Fibroblast of skin of scalp (primary cell): ENCODE results near the gene FRMD5.

Experiments
- DNase-seq: peaks from one replicate; pipeline ENCODE4 v3.0.0-alpha.2; 2013

FRMD5 gene

DNA sequence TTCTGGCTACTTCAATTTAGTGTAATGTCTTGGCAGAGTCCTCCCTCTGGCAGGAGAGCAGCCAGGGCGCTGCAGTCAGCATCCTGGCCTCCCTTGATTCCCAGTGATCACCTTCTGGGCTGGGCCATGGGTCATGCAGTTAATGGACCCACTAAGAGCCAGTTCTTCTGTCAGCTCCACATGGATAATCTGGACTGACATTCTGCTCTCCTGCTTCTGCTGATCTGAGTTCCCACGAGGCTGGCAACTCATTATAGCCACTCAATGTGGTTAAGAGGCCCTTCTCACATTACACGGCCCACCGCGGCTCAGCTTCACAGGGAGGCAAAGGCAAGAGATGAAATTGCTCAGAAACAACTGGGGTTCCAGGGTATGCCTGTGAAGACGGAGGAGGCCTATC, 274.3 kb downstream of the FRMD5 start:
- DNase-seq: peak; percentile 68

DNA sequence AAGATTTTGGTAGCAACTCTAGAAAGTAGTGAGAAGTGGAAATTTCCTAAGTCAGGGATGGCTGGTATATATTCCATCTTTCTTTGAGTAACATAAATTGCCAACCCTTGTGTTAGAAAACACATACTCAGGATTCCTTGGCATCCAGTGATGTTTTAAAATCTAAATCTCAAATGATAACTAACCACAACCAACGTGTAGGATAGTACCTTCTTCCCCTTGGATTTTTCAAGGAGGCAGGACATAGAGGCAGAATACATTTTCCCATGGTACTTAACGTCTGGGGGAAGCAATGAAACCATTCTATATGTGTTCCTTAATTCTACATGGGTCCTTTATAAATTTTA, 274.8 kb downstream of the FRMD5 start:
- DNase-seq: no peak

DNA sequence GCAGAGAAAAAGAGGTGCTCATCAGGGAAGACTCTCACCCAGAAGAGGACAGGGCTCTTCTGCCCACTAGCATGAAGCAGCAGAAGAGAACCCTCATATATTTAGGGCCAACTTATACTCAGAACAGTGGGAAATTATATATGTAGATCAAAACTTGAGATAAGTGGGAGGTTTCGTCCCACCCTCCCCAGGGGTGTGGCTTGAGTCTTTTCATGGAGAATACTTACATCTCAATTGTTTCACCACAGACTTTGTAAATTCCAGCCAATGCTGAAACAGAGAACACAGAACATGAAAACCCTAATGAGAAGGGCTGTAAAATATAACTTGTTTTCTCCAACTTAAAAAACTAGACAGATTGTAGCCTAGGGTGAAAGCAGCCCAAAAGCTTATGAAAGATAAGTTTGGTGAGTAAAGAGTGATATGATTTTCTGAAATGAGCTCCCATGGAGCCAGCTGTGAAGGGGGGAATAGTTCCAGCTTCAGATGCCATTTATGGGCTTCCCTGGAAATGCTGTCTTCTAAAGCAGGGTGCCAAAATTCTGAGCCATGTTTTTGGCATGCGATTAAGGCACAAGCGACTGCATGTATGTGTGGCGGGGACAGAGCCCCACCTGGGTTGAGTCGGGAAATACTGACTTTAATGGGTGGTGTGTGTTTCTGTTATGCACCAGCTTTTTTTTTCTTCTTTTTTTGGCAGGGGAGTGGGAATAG, 275.4 kb downstream of the FRMD5 start:
- DNase-seq: peak; percentile 35

DNA sequence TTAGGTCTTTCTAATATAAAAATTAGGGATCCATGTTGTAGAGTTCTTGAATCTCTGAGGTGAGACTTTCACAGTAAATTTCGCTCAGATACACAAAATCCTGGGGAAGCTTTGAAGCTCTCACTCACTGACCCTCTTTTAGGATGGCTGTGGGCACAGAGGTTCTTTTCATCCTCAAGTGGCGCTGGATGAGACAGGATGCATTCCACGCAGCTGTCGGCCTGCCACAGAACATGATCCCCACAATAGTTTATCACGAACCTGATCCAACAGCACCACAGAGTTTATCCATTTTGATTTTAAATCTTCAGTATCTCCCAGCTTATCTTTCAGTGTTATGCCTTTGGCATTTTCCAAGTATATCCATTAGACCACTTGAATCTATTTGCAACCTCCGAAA, 276.4 kb downstream of the FRMD5 start:
- no peak for DNase-seq

DNA sequence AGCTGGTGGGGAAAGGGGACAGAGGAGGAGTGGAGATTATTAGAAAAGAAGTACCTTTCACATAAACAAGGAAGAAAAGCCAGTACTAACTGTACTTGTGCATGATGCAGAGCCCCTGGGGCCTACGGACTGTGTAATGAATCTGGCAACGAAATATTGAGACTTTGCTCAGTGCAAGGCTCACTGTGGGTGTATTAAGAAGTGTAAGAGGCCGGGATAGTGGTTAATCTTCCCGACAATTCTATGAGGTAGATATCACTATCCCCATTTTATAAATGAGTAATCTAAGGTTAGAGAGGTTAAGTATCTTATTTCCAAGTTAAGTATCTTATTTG, 278.8 kb downstream of the FRMD5 start:
- no peak for DNase-seq

DNA sequence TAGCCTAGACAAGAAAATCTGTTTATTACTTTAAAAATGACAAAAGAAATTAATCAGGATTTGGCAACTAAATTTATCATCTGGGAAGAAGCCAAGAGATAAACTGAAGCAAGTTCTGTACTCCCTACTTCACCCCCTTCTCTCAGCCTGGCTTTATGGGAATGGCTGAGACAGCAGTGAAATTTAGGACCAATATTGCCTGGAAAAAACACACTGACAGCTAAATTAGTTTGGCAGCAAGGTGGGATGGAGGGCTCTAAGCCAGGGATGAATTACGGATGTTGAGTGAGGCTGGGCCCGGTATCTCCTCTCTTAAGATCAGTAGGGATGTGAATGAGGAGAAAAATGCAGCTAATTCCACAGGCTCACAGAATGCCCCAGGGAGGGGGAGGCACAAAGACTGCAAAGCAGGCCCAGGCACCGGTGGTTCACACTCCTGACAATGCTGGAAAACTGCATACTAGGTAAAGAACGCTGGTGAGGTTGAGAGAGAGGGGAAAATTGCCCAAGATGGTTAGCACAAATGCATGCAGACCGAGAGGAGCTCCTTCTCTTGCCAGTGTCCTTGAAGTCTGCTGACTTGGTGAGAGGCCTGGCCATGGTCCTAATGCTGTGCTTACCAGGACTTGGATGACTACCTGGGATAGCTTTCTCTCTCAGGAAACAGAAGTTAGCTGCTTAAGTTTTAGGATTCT, 279.3 kb downstream of the FRMD5 start:
- no peak for DNase-seq

DNA sequence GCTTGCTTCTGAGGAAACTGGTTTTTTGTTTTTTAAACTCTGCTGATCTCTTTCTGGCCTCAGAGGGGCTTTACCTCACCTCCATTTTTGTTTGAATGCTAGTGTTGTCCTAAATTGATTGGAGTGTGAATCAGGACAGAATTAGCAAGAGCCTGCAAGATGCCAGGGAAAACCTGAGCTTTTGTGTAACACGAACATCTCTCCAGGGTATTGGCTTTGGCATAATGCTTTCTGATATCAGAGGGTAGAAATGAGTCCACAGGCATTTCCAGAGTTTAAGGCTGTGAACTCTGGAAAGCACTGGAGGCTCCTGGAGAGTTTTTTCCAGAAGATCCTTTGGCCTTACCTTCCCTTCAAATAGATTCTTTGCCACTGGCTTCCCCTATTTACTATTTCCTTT, 281.1 kb downstream of the FRMD5 start:
- DNase-seq: no peak

DNA sequence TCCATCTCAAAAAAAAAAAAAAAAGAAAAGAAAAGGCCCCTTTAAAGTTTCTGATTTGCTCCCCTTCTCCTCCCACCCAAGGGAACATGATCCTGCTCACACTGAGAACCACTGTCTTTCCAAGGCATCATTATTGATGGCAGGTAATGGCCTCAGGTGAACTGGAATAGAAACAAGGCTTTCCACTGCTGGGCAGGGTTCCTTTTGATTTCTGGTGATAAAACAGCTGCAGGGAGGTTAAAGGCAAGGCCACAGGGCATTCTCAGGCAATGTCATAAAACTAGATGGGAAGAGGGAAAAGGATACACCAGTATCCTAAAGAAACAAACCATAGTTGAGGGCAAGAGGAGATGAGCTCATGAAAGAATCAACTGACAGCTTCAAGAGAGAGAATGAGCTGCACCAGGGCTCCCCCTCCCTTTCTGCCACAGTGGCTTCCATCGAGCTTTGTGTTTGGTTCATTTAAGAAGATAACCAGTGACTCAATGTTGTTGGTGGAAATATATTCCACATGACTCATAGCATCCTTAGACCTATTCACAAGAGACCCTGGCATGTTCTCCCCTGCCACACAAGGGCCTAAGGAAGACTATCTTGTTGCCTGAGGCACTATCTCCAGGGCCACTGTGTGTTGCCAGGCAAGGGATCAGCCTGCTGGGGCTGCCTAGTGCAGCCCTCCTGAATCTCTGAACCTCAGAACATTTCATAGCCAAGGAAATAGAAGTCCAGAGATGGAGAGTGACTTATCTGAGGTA, 281.9 kb downstream of the FRMD5 start:
- DNase-seq: peak; percentile 98

DNA sequence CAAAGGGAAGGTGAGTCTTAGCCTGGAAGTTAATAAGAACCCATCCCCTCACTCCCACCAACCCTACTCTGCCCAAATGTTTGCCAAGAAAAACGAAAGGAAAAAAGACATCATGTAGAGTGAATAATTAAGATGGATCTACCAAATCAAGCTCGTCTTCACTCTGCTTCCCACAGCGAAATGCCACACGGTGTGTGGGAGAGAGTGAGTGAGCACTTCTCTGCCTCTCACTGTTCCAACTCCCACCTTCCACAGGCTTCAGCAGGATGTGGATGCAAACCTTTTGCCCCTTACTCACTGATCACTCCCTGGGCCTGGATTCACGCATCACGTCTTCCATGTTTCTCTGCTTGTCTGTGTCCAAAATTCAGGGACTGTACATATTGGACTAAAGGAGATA, 282.9 kb downstream of the FRMD5 start:
- no peak for DNase-seq

DNA sequence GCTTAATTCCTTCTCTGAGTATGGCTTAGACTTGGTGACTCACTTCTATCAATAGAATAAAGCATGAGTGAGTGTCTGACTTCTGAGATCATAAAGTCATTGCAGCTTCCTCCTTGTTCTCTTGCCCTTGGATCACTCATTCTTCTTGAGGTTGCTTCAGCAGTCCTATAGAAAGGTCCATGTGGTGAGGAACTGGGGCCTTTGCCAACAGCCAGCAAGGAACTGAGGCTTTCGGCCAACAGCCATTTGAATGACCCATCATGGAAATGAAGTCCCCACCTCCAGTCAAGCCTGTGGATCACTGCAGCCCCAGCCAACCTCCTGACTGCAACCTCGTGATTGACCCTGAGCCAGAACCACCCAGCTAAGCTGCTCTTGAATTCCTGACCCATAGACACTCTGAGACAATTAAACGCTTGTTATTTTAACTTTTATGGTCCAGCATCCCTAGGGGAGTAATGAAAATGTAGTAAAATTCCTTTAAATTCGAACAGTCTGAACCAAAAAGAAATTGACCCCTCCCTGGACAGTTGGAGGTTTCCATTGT, 283.8 kb downstream of the FRMD5 start:
- DNase-seq: peak; percentile 97

DNA sequence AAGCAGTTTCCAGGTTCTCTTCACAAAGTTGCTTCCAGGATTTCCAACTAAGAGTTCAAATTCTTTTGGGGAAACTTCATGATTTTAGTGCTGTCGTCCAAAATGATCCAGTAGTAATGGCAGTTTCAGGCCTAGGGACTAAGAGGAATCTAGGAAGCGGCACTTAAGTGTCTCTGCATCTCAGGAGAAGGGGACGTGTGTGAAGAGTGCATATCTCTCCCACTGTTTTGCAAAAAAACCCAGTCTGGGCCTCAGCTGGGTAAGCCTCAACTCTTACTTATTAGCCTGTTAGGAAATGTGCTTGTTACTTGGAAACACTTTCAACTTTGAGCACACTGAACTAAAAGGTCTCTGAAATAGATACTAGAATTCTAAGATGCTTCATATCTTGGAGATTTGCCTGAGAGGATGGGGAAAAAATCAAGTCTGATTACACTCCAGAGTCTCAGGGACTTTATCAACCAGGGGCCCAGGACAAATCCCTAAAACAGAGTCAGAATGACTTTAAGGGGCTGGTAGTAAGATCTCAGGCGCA, 286.5 kb downstream of the FRMD5 start:
- no peak for DNase-seq

DNA sequence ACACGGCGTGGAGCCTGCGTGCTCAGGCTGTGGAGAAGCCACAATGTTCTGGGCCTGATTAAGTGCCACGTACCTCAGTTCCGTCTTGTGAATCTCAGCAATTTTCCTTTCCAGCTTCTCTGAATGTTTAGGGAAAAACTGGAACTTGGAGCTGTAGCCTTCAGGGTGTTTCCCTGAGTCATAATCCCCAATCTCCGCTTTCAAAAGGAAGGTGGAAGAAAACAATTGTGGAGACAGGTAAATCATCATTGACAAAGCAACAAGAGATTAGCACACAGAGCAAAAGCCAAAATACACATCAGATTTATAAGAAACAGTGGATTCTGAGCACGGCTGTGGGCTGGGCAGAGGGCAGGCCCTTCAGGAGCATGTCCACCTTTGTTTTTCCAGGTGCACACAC, 289.3 kb downstream of the FRMD5 start:
- DNase-seq: no peak

DNA sequence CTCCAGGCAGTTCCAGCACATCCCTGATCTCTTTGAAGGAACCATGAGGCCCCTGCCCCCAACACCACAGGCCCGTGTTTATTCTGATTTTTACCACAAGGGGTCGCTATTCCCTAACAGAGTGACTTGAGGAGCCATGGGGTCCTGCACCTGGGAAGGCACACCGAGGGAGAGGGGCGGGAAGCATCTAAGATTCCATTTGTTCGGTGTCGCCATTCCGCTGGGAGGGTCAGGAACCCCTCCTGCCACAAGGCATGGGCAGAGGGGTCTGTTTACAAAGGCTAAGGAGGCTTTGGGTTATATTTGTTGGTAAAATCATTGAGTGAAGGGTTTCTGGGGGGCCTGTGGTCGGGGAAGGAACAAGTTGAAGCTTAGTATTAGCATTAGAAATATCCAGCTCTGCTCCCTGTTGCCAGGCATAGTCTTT, 291.2 kb downstream of the FRMD5 start:
- DNase-seq: peak; percentile 70

DNA sequence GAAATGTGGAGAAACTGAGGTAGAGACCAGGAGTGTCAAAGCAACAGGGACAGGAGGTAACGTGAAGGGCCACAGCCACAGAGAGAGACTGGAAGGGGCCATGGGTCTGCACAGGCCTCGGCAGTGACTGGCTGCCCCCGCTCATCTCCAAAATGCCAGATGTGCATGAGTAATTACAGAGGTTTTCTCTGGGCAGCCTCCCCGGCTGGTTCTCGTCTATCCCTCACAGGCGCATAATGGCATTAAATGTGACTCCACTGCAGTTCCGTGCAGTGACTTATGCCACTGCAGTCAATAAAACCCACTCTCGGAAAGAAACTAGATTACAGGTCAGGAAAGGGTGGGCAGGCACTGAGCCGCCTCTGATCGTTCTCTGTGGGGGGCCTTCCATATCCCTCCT, 293.6 kb downstream of the FRMD5 start:
- DNase-seq: peak; percentile 8

DNA sequence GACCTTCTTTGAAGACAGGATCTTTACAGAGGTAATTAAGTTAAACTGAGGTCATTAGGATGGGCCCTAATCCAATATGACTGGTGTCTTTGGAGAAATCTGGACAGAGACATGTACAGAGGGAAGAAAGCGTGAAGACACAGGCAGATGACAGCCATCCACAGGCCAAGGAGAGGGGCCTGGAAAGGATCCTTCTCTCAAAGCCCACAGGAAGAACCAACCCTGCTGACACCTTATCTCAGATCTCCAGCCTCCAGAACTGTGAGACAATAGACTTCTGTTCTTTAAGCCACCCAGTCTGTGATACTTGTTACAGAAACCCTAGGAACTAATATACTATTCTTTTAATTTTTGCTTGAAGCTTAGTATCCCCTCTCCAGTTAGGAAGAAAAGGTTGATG, 294.1 kb downstream of the FRMD5 start:
- no peak for DNase-seq

DNA sequence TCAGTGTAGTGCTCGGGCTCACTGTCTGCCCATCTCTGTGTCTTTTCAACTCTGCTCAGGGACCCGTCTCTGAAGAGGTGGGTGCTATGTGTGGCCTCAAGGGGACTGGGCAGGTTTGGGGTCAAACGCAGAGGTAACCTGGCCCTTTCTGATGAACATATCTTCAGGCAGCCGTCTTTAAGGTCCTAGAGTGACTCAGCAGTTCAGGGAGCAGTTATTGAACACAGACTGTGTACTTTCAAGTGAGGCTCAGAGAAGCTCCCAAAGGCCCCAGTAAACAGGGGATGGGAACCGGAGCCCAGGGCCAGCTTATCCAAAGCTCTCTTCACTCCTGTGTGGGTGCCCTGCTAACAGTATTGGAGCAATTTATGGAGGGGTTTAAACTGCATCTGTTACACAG, 295.1 kb downstream of the FRMD5 start:
- no peak for DNase-seq

DNA sequence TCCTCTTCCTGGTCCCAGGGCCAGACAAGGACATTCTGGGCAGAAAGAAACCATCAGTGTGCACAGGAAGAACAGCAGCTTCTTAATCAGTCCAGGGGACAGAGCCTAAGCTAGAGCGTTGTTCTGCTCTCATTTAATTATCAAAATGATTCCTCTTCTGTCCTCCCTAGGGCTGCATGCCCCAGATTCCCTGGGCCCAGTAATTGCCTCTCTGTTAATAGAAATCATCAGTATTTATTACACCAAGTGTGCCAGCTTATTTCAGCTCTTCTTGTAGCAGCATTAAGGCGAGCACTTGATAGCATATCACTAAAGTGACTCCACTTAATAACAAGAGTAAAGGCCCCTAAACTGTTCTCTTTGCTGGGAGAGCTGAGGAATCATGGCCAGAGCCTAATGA, 296.2 kb downstream of the FRMD5 start:
- no peak for DNase-seq

DNA sequence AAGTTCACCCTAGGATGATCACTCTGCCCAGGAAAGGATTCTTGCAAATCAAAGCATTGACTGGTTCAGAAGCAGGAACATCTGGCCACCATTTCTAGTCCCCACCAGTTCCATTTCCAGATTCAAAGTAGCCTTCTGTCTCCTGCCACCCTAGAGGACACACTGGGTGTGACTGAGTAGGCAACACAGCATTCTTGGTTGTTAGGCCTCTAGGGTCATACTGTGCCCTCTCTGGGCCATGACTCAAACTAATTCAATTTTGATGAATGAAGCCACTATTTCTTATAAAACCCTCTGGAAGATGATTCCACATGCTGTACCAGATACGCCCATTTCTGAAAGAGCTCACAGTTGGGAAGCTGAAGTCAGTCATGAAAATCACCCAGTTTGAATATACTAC, 298.5 kb downstream of the FRMD5 start:
- DNase-seq: no peak

DNA sequence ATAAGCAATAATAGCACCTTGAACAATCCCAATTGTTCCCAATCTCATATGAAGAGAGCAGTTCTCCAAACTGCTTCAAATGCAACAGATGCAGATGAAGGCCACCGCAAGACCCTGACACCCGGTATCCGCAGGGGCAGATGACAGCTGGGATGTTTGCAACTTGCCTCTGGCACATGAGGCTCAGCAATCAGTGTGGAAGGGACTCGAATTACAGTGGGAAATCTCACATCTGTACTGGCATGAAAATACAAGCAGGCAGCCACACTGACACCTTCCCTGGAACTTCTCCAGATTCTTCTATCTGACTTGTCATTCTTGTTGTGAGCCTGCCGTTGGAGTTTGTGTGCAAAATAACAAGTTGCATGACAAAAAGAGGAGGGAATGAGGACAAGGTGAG, 299.5 kb downstream of the FRMD5 start:
- DNase-seq: no peak

DNA sequence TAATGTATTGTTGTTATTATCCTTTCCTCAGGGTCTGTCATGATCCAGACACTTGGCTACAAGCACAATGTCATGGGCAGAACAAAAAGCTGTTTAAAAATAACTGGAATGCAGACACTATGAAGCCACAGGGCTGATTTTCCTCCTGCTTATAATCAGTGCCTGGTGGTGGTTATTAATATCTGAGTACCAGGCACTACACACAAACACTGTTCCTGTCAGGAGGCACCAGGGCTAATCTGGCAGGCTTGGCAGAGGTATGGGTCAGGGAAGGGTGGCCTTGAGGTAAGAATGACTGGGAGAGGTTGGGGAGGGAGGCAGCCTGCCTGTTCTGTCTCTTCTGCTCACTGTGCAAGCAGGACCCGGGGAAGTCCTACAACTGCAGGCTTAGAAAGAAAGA, 301.1 kb downstream of the FRMD5 start:
- DNase-seq: no peak

DNA sequence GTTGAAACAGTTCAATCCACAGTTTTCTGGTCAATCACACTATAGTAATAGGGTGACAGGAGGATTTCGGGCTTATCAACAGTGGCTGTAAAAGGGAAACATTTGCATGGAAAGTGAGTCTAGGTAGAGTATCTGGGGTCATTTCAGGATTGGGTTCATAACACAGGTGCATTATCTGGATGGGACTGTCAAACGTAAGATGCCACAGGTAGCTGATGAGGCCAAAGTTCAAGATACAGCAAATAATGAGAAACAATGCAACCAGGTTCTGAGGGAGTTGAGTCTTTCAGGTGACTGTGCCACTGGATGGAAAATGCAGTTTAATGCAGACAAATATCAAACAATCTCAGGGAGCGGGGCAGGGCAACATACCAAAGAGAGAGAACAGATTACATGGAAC, 306.0 kb downstream of the FRMD5 start:
- no peak for DNase-seq

DNA sequence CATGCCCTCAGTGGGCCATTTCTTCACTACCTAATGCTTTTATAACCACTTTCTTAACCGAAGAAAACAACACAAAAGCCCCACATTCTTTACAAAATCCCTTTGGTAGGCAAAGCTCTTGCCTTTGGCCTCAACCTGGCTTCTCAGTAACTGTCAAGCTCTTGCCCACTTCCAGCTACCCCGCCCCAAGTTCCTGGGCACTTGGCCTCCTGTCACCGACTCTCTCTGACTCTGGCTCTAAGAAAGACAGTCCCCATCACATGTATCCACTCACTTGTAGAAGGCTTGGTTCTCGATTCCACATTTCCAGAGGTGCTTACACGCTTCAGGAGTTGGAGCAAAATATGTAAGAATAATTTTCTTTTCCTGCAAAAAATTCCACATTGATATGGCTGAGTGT, 307.2 kb downstream of the FRMD5 start:
- no peak for DNase-seq

DNA sequence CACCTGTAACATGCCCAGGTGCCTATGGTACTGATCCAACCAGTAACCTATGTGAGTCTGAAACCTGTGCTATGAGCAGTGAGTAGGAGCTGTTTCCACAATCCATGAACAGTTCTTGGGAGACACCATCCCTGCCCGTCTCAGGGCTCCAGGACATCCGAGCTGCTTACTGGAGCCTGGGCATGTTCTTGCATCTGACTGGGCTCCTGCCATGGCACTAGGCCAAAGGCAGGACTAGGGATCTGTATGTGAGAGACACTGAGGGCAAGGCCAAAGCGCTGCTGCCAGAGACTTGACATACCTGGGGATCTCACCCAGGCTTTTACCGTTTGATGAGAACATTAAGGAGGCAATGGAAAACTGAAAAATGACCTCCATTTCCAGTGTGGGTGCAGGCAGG, 308.5 kb downstream of the FRMD5 start:
- no peak for DNase-seq

DNA sequence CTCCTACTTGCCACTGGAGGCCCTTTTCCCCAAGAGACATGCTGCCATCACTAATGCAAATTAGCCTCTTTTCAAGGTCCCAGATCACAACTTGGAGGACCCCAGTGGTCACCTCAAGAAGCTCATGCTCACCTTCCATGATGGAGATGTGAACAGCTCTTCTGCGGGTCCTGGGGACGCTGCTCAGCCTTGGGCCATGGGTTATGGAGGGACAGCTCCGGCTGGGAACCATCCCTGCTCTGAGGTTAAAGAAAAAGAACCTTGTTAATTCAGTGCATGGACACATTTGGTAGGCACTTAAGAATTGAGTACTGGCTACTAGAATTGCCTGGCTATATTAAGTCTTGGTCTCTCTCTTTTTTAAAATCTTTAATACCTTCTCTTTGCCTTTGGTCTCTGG, 311.5 kb downstream of the FRMD5 start:
- DNase-seq: no peak
